ENCODE results near the gene BNC1.

BNC1 gene, protein sequence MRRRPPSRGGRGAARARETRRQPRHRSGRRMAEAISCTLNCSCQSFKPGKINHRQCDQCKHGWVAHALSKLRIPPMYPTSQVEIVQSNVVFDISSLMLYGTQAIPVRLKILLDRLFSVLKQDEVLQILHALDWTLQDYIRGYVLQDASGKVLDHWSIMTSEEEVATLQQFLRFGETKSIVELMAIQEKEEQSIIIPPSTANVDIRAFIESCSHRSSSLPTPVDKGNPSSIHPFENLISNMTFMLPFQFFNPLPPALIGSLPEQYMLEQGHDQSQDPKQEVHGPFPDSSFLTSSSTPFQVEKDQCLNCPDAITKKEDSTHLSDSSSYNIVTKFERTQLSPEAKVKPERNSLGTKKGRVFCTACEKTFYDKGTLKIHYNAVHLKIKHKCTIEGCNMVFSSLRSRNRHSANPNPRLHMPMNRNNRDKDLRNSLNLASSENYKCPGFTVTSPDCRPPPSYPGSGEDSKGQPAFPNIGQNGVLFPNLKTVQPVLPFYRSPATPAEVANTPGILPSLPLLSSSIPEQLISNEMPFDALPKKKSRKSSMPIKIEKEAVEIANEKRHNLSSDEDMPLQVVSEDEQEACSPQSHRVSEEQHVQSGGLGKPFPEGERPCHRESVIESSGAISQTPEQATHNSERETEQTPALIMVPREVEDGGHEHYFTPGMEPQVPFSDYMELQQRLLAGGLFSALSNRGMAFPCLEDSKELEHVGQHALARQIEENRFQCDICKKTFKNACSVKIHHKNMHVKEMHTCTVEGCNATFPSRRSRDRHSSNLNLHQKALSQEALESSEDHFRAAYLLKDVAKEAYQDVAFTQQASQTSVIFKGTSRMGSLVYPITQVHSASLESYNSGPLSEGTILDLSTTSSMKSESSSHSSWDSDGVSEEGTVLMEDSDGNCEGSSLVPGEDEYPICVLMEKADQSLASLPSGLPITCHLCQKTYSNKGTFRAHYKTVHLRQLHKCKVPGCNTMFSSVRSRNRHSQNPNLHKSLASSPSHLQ

GRCh38 chr15:83284559-83285283, at the start of gene BNC1:
TSS of gene BNC1 (minus strand) at chr15:83284664. CDS start at chr15:83284628, 36 bp downstream.
- no peak for DNase-seq (ENCODE audit: low read depth in 2 of 2)

- no peak for DNase-seq (ENCODE audit: low read depth in 2 of 2)
Measured at GRCh38 chr15:83327041-83327440, 42.6 kb upstream of the BNC1 start.

GRCh38 chr15:83324799-83325198, 40.3 kb upstream of the BNC1 start:
- no peak for DNase-seq (ENCODE audit: low read depth in 2 of 2)

DNA sequence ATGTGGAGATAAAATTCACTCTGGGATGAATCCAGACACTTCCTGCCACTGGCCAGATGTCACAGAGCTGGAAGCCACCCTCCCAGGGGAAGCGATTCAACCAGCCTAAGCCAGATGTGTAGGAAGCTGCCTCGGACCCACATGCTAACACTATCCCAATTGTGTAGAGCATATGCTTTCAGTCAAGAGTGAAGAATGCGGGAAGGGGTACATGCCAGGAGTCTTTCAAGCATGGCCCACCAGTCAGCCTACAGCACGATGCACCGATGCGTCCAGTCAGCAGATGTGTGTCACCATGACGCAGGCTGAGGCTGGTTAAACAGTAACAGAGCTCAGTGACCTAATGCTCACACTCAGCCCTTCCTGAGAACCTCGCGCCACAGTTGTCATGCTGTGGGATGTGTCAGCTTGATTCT, 38.8 kb upstream of the BNC1 start:
- DNase-seq (ENCODE audit: low read depth in 2 of 2) = no peak

- DNase-seq (ENCODE audit: low read depth in 2 of 2) = no peak
Measured at GRCh38 chr15:83322691-83323090, 38.2 kb upstream of the BNC1 start.

GRCh38 chr15:83322061-83322460, 37.6 kb upstream of the BNC1 start:
- no peak for DNase-seq (ENCODE audit: low read depth in 2 of 2)

DNA sequence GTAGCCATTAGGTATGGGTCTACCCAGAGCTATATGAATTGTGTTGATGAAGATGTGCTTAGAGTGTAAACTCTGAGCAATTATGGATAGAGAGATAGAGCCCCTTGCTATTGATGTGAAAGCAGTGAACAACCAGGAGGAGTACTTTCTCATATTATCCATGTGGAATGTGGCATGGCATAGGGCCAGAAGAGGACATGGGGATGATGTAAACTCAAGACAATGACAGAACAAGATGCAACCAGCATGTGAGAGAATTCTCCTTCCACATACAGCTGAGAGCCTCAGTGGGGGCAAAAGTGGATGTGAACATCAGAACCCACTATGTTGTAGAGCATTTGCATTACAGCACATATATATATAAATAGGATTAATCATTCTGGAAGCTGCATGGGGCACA, 36.4 kb upstream of the BNC1 start:
- DNase-seq (ENCODE audit: low read depth in 2 of 2) = no peak

DNA sequence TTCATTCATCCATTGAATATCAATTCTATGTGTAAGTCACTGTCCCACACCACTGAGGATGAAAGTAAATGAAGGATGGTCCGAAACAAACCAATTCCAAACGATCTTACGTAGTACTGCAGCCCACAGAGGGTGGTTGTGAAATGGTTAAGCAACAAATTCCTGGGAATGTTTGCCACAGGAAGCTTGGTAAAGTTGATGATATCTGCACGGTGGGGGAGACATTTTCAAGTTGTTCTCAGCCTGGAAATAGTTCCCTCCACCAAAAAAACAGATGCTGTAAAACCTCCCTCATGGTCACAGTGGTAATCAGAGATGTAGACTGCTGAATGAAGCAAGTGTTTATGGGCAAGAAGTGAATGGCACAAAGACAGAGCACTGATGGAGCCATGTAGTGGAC, 35.9 kb upstream of the BNC1 start:
- no peak for DNase-seq (ENCODE audit: low read depth in 2 of 2)

DNA sequence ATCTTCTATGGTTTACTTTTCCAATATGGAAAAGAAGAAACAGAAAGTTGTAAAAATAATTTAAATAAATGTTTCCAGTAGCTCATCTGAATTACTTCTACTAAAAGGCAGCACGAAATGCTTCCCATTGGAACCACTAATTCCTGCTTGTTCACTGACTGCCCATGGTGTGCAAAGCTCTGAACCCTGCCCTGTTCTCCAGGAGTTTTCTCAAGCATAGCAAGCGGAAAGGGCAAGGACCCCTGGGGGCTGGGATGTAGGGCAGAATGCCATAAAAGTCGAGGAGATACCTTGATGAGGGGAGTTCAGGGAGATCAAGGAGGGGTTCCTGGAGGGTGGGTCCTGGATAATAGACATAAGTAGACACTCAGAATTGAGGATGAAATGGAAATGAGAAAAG, 35.3 kb upstream of the BNC1 start:
- DNase-seq (ENCODE audit: low read depth in 2 of 2) = no peak

- no peak for DNase-seq (ENCODE audit: low read depth in 2 of 2)
Measured at GRCh38 chr15:83318861-83319415, 34.5 kb upstream of the BNC1 start.

GRCh38 chr15:83318036-83318435, 33.6 kb upstream of the BNC1 start:
- DNase-seq (ENCODE audit: low read depth in 2 of 2) = no peak

- no peak for DNase-seq (ENCODE audit: low read depth in 2 of 2)
Measured at GRCh38 chr15:83312071-83312470, 27.6 kb upstream of the BNC1 start.

DNA sequence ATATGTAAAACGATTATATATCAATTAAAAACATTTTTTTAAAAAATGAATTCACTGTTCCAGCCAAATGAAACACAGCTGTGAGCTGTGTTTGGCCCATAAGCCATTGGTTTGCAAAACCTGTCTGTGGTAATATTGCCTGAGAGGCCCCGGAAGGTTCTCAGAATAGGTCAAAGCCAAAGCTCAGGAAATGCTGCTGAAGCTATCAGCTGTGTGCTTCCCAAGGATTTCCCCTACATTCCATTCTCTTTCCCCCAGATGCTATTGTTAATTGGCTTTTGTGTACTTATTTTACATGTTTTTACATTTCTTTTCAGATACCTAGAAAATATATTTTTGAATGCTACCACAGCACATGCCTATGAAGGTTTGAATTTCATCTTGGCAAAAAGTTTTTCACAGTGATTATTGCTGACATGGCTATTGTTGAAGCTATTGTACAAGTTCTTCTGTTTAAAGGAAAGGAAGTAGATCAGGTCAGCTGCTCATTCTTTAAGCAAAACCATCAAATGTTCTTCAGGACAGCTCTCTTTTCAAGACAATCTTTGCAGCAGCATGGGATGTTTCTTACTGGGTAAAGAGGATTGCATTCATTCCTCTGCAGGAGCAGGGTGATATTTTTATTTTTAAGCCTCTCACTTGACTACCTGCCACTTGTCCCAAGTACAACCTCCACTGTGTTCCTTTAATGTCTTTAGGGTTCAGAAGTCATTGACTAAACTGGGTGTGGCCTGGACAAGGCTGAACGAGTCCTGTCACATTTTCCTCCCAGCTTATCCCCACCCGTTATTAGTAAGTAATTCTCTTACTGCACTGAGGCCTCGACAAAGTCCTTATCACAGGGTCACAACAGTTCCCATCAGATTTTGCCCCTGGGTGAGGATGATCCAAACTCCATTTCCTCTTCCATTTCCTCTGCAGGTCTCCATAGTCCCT, 26.3 kb upstream of the BNC1 start:
- DNase-seq (ENCODE audit: low read depth in 2 of 2) = no peak

GRCh38 chr15:83308671-83309070, 24.2 kb upstream of the BNC1 start:
- DNase-seq (ENCODE audit: low read depth in 2 of 2) = no peak

GRCh38 chr15:83306561-83306960, 22.1 kb upstream of the BNC1 start:
- no peak for DNase-seq (ENCODE audit: low read depth in 2 of 2)

- DNase-seq (ENCODE audit: low read depth in 2 of 2) = no peak
Measured at GRCh38 chr15:83305704-83306291, 21.3 kb upstream of the BNC1 start.

- DNase-seq (ENCODE audit: low read depth in 2 of 2) = no peak
Measured at GRCh38 chr15:83304861-83305703, 20.6 kb upstream of the BNC1 start.

DNA sequence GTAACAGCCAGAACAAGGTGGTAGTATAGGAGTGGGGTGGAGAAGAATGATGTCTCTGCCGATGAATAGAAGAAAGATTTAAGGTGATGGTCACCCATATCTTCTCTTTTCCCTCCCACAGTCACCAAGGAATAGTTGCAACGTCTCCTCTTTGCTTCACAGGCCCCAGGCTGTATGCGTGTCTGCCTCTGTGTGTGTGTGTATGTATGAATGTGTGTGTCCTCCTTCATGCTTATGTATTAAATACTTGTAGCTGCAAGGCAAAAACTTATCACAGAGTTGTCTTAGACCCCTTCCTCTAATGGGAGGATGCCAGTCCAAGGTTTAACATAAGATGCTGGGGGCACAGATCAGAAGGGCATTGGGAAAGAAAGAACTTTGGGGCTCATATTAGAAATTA, 19.1 kb upstream of the BNC1 start:
- no peak for DNase-seq (ENCODE audit: low read depth in 2 of 2)

DNA sequence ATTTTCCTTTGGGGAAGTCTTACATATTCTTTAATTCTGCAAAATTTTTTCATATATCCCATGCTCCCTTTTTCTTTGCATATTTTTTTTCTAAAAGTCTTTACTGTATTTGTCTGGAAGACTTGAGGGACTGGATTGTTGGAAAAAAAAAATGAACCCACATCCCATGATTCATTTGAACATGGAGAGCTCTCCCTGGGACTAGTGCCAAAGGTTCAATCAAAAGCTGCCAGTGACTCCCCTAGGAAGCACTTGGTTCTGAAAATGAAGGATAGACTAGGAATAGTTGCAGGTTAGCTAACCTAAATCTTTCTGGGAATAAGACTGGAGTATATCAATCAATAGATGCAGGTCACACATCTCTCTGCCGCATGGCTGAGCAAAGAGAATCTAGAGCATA, 16.4 kb upstream of the BNC1 start:
- DNase-seq (ENCODE audit: low read depth in 2 of 2) = no peak
